ENCODE results near the gene KIZ.

KIZ gene

GRCh38 chr20:21269772-21270171 lies 143.9 kb downstream of the KIZ start:
- DNase-seq (ENCODE audit: low read depth), result no peak

- no peak for DNase-seq (ENCODE audit: low read depth)
Observed at GRCh38 chr20:21270806-21271205, 144.9 kb downstream of the KIZ start.

DNA sequence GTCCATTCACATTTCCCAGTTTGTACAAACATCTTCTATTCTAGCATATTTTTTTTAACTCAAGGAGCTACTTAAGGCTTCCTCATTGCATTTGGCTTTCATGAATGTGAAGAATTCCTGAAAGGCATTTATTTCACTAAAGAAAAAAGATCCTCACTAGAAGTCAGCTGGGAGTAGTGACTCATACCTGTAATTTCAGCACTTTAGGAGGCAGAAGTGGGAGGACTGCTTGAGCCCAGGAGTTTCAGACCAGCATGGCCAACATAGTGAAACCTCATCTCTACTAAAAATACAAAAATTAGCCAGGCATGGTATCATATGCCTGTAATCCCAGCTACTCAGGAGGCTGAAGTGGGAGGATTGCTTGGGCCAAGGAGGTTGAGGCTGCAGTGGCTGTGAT lies 146.4 kb downstream of the KIZ start:
- DNase-seq (ENCODE audit: low read depth), result no peak

GRCh38 chr20:21272679-21273078 lies 146.8 kb downstream of the KIZ start:
- DNase-seq (ENCODE audit: low read depth), result no peak

- no peak for DNase-seq (ENCODE audit: low read depth)
Observed at GRCh38 chr20:21273755-21274386, 148.0 kb downstream of the KIZ start.

GRCh38 chr20:21278829-21279228 lies 152.9 kb downstream of the KIZ start:
- DNase-seq (ENCODE audit: low read depth), result no peak

DNA sequence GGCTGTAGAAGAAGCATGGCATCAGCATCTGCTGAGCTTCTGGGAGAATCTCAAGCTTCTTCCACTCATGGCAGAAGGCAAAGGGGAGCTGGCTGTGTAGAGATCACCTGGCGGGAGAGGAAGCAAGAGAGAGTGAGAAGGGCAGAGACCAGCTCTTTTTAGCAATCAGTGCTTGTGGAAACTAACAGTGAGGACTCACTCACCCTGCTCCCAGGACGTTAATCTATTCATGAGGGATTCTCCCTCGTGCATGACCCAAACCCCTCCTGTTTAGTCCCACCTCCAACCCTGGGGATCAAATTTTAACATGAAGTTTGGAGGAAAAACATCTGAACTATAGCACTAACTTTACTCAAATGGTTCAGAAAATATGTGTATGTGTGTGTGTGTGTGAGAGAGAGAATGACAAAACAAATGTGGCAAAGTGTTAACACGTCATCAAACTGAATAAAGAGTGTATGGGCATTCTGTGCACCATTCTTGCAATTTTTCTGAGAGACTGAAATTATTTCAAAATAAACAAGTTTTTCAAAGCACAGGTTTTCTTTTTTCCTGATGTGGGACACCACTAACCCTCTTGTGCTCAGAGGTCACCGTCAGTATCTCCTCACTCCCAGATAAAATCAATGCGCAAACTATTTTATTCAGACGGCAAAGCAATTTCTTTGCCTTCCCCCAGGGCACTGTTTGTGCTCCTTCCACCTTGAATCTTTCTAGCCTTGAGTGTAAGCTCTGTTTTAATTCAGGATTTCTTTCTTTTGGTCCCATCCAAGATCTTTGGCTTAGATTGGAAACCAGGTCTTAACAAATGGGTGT lies 154.0 kb downstream of the KIZ start:
- DNase-seq (ENCODE audit: low read depth), result no peak

DNA sequence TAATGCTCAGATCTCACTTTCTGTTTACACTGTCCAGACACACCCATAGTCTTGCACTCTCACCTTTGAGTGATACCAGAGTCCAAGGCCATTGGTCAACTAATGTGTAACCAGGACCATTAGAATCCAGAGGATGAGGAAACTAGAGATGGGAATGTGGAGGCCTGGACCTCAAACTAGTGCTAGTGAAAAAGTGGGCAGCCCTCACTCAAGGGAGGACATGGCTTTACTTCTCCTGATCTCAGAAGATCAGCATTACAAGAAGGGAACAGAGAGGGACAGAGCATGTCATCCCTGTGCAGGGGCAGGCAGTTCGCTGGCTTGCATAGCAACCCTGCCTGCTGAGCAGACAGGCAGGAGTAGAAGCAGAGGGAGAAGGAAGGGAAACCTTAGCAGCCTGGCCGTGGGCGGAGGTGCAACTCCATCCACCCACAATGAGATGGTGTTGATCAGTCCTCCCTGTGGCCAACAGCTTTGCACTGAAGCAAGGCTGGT lies 154.7 kb downstream of the KIZ start:
- DNase-seq (ENCODE audit: low read depth), result no peak

- DNase-seq (ENCODE audit: low read depth), result no peak
Observed at GRCh38 chr20:21286775-21287174, 160.9 kb downstream of the KIZ start.

DNA sequence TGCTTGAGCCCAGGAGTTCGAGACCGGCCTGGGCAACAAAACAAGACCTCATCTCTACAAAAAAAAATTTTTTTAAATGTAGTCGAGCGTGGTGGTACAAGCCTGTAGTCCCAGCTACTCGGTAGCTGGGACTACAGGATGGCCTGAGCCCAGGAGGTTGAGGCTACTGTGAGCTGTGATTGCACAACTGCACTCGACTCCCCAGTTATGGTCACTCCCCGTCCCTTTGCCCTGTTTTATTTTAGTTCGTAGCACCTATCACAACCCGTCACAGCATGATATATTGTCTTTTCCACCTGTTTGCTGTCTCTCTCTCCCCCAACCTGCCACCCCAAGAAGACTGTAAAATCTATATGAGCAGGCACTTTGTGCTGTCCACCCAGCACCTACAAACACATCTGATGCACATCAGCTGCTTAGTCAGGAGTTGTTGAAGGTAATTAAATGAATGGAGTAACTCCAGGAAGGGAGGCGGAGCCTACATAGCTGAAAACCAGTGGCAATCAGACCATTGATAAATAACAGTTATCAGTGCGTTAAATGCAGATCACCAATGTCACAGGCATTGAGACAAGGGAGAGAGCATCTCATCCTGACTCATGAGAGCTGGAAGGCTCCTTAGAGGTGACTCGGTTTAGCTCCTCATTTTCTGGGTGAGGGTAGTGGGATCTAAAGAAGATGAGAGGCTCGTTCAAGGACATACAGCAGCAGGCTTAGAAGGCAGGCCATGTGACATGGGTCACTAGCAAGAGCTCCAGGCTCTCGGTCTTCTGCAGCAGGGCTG lies 162.9 kb downstream of the KIZ start:
- DNase-seq (ENCODE audit: low read depth), result no peak

DNA sequence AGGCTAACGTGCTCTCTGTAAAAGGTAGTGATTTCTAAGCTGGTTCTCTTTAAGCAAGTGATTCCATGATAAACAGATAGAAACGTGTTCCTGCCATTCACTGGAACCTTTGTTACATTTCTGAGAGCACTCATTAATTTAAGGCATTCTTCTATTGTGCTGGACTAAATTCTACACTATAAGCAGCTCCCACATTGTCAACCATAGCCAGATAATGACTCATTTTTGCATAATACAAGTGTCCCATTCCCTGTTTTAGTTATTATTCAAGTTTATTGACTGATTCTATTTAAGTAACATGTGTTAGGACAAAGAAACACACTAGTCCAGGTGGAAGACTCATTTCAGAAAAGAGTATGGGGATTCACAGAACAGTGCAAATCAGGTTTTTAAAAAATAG lies 163.8 kb downstream of the KIZ start:
- no peak for DNase-seq (ENCODE audit: low read depth)

DNA sequence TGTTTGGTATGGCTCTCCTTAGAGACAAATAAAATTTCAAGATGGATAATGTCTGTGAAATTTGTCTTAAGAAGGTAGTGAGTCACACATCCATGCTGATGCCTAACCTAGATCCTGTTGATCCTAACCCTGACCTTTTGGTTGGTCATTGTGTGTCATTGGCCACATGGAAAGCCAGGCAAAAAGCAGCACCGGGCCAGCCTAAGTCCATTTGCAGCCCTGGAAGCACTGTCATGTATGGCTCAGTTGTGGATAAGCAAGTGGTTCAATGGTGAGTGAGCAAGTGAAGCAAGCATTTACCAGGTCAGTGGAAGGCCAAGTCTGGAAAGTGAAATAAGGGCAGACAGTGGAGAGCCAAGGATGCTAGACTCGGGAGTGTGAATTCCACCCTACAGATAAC lies 165.1 kb downstream of the KIZ start:
- DNase-seq (ENCODE audit: low read depth), result no peak

- DNase-seq (ENCODE audit: low read depth), result no peak
Observed at GRCh38 chr20:21294755-21295154, 168.9 kb downstream of the KIZ start.
